Fibroblast of skin of back (primary cell): ENCODE measurements around the gene SMTN.
"Not testable (repeated sequence)": the region's sequence is repeated elsewhere in the genome, so short reads cannot be mapped to it uniquely, and the experiment has no call there.

ENCODE experiments used
- DNase-seq: peaks from one replicate; pipeline ENCODE4 v3.0.0-alpha.2; 2013

Gene SMTN

DNA sequence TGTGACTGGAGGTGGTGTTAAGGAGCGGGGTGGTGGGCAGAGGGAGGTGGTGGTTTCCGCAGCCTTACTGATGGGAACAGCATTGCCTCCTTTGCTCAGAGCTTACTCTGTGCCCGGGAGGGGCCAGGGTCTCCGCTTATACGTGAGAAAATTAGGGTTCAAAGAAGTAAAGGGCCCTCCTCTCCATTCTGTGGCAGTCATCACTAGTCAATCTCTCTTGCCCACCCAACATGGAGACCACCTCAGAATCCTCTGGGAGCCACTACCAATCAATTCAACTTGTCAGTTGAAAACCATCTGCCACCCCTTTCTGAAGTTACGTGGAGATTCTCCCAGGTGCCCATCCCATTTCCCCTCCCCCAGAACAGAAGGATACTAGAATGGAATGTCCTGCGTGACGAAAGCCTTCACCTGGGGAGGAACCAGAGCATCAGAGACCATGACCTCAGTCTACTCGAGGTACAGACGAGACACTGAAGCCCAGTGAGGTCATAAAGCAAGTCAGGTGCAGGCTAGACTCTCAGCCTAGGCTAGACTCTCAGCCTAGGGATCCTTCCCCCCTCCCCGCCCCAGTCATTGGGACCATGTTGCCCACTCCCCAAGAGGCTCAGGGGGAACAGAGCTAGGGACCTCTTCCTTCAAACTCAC lies 24.3 kb downstream of the SMTN start:
- no peak for DNase-seq

DNA sequence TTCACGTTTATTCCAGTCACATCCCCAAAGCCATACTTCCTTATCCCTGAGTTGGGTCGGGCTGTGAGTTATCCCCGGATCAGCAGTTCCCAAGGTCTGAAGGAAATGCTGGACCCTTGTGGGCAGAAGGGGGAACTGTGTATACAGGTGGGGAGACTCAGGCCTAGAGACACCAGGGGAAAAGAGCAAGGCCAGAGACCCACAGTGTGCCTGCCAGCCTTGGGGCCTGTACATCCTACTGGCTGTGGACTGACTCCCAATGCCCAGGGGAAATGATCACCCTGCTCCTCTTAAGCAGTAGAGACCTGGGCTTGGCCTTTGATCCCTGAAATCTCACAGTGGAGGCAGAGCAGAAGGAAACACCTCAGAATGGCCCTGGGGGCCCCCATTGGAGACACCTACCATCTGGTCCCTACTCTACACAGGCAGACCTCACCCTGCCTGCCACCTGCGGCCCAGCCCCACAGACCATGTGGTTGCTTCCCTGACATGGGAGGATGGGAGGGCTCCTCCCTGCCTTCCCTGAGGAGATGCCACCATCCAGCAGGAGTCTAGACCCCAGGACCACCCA lies 25.0 kb downstream of the SMTN start:
- DNase-seq, result peak; percentile 30

DNA sequence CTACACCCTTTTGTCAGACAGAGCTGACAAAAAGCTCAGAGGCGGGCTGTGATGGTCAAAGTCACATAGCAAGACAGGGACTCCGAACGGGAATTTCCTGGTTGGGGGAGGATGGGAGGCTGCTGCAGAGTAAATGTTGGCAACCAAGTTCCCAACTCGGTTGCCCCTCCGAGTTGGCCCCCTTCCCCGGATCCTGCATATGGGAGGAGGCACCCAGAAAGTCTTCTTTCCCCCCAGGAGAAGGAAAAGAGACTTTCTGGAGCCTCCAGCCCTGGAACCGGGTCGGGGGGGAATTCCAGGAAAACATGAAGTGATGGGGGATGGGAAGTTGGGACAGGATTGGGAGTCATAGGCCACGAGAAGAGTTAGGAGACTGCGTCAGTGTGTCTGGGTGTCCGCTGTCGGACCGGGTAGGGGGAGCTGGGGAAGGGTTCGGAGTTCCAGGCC lies 25.6 kb downstream of the SMTN start:
- DNase-seq, result peak; percentile 49

DNA sequence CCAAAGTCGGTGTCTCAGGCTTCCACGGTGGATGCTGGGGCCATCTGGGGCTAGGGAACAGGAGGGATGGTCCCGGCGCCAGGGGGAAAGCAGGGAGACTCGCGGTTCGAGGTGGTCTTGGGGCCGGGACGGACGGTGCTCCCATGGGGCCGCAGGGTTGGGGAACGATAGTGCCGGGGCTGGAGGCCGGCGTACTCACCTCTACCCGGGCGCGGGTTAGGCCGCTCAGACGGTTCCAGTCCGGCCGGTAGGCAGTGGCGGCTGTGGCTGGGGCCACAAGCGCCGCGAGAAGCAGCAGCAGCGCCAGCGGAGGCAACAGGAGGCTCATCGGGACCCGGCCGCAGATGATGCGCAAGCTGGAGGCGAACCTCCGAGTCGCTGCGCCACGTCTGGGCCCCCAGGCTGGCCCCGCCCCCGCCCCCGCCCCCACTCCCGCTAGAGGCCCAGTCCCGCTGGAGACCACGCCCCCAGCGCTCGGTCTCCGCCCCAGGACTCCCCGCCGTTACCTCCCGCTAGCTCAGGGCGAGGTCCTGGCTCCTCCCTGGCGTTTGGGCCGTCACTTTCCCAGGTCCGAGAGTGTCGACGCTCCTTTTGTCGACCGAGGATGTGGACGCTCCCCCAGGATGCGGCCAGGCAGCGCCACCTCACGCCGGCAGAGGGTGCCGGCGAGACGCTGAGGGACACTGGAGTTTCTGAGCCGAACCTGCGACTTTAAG lies 26.2 kb downstream of the SMTN start, which contains the start of gene SELENOM:
SELENOM (minus strand) TSS at position 391 of the 716 bp plus-strand sequence; CDS start at position 328, 63 bp downstream.
- peak; percentile 99 for DNase-seq

DNA sequence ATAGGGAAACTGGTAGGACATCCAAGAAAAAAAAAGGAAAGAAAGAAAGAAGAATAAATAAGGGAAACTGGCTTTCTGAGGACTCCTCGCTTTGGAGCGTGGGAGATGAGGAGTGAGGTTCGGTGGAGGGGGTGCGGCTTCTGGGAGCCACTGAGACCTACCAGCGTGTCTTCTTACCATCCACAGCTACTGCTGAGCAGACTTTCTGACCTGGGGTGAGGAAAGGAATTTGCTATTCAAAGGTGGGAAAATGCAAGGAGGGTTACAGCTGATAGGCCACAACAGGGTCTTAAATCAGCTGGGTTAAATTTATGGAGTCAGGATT lies 26.7 kb downstream of the SMTN start:
- DNase-seq, result no peak

DNA sequence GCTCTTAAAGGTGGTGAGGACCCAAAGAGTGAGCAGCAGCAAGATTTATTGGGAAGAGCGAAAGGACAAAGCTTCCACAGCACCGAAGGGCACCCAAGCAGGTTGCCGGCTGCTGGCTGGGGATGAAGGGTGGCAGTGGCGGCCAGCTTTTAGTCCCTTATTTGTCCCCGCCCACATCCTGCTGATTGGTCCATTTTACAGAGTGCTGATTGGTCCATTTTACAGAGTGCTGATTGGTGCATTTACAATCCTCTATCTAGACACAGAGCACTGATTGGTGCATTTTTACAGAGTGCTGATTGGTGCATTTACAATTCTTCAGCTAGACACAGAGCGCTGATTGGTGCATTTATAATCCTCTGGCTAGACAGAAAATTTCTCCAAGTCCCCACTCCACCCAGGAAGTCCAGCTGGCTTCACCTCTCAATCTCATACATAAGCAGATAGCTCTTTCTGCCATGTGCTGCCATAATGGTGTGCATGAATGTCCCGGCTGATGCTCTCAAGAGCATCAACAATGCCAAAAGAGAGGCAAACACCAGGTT lies 31.5 kb downstream of the SMTN start:
- DNase-seq, result not testable (repeated sequence)

DNA sequence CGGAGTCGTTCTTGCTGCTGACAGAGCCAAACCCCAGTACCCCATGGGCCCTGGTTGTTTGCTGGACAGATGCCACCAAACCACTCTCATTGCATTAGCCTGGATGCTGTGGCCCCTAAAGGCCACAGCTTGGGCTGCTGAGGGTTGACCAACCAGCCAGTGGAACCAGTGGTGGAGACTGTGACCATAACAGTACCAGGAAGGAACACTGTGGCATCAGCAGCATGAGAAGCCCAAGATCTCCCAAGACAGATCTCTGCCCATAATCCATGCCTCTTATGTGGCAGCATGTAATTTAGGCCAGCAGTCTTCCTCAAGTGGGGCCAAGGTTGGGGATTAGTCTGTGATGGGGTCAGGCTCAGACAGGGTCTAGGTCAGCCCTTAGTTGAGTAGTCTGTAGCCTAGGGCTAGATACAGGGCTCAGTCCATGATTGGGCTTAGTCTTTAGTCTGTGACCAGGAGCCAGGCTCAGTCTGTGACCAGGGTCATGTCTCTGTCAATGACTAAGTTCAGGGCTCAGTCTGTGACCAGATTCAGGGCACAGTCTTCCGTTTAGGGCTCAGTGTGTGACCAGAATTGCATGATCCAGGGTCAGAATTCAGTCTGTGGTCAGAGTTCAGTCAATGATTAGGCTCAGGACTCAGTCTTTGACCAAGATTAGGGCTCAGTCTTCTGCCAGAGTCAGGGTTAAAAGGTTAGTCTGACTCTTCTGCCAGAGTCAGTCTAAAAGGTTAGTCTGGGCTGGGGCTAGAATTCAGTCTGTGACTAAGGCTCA lies 37.1 kb downstream of the SMTN start:
- DNase-seq, result no peak

DNA sequence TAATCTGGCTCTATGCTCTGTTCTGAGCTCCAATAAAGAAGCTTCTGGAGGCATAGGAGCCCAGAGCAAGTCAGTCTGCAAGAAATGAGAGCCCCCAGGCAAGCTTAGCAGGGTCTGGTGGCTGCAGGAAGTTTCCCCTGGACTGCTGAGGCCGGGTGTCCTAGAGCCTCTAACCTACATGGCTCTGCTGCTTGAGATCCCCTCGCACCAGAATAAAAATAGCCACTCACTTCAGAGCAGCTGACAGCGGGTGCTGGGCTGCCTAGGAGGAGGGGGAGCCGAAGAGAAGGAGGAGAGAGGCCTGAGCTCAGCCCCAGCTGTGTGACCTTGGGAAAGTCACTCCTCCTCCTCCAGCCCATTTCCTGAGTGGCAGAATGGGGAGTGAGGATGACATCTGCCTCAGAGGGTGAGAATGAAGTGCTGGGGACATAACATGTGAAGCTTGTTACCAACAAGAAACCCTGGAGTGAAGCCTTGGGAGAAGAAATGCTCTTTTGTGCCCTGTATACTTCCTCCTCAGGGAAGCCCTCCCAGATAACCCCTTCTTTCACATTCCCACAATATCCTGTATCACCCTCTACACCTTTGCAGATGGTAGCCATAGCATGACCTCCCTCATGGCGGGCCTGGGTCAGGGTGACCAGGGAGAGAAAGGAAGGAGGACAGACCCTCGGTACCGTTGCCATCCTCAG lies 38.1 kb downstream of the SMTN start:
- no peak for DNase-seq

DNA sequence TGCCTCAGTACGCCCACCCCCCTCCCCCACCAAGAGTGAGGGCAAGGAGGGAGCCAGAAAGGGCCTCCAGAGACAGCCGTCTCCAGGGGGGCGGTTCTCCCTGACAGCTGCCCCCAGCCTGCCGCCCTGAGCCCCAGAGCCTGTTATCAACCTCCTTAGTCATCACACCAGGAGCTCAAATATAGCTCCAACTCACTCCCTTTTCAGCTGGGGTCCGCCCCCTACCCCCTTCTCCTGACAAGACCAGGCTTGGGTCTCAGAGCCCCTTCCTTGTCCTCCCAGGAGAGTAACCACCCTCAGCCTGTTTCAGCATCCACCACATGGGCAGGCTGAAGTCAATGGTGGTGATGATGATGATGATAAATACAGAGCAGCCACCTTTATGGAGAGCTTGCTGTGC lies 39.1 kb downstream of the SMTN start:
- no peak for DNase-seq

DNA sequence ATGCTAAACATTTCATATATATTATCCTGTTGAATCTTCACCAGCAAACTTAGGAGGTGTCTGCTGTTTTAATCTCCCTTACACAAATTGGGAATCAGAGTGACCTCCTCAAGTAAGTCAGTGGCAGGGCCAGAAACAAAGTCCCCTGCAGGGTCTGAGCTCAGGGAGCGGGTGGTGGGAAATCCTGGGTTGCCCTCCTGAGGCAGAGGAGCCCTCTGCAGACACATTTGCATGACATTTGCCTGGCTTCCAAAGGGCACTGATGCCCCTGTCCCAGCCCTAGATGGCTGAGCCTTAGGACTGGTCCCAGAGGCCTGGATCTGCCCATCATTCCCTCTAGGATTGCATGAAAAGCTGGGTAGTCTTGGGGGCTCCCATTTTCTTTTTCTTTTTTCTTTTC lies 39.5 kb downstream of the SMTN start:
- DNase-seq, result no peak

DNA sequence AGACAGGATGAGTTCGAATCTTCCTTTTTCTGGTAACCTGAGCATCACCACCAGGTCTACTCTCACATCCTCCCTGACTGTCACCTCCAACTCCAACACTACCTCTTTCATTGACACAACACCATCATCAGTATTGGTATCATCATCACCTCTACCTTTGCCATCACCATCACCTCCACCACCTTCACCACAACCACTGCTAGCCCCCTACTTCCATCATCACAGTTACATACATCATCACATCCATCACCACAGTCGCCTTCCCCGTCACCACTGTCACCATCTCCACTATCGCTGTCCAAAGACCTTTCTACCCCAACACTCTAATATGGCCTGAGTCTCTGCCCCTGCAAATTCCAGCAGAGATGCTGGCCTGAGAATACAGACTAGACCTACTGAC lies 40.3 kb downstream of the SMTN start:
- DNase-seq, result no peak

DNA sequence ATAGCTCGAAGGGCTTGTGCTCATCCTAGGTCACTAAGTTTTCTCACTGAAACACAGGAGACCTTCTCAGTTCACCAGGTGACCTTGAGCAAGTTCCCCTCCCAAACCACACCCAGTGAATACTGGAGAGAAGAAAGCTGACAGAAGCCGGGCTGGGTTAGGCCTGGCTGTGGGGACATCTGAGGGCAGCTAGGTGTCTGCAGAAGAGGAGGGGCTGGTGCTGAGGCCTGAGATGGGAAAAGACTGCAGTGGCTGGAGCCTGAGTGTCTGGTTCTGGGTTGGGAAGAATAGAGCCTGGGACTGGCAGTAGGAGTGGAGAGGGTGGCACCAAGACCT lies 41.0 kb downstream of the SMTN start:
- DNase-seq, result no peak

DNA sequence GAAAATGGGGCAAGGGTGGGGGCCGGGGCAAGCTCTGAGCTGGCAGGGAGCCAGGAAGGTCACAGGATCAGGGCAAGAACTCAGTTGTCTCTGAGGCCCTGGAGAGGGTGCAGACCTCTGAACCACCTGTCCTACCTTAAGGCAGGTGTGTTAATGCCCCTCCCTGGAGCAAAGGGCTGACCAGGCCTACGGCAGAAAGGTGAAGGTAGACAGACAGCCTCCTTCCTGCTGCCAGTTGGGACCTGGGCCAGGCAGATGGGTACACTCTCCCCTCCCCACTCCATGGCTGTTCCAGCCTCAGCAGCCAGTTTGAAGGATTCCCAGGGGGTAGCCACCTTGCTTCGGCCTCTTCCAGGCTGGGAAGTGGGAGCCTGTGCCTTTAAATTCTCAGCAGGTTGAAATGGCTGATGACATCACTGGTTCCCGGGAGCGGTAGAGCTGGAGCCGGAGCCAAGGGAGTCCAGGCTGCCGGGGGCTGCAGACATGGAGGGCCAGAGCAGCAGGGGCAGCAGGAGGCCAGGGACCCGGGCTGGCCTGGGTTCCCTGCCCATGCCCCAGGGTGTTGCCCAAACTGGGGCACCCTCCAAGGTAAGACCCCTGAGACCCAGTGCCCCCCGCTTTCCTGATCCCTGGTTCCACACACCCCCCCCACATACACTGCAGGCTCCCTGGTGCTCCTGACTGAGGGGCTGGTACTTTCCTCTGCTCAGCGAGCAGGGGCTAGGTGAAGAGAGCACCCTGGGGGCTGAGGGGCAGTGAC lies 41.6 kb downstream of the SMTN start, which contains the start of gene INPP5J:
INPP5J (plus strand) TSS at position 435 of the 760 bp plus-strand sequence; CDS start at position 484, 49 bp downstream.
- DNase-seq, result peak; percentile 63

DNA sequence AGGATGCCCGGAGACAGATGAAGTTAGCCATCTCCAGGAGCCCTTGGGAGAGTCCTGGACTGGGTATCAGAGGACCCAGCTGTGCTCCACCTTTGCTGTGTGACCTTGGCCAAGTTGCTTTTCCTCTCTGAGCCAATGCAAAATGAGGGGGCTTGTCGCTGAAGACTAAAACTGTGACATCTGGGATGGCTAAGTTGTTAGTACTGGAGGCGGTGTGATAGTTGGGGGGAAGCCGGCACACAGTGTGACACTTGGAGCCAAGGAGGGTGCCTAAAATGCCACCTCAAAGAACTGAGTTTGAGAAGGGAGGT lies 42.1 kb downstream of the SMTN start:
- DNase-seq, result no peak

DNA sequence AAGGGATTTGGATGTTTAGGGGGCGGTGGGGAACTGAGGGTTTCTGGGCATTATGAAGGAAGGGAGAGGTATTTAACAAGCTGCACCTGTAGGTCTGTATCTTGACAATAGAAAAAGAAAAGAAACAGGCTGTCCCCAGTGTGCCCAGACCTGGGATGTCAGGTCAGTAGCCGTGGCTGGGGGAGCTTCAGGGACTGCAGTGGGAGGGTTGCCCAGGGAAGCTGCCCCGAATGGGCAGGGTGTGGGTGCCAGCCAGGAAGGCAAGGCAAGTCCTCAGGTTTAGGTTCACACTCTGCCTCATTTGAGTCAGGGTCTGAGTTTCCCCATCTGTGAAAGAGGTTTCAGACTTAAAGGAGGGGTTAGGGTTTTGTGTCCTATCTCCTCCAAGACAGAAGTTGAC lies 43.2 kb downstream of the SMTN start:
- DNase-seq, result no peak

DNA sequence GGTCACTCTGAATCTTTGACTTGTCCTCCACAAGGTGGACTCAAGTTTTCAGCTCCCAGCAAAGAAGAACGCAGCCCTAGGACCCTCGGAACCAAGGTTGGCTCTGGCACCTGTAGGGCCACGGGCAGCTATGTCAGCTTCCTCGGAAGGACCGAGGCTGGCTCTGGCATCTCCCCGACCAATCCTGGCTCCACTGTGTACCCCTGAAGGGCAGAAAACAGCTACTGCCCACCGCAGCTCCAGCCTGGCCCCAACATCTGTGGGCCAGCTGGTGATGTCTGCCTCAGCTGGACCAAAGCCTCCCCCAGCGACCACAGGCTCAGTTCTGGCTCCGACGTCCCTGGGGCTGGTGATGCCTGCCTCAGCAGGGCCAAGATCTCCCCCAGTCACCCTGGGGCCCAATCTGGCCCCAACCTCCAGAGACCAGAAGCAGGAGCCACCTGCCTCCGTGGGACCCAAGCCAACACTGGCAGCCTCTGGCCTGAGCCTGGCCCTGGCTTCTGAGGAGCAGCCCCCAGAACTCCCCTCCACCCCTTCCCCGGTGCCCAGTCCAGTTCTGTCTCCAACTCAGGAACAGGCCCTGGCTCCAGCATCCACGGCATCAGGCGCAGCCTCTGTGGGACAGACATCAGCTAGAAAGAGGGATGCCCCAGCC lies 43.8 kb downstream of the SMTN start:
- DNase-seq, result no peak

DNA sequence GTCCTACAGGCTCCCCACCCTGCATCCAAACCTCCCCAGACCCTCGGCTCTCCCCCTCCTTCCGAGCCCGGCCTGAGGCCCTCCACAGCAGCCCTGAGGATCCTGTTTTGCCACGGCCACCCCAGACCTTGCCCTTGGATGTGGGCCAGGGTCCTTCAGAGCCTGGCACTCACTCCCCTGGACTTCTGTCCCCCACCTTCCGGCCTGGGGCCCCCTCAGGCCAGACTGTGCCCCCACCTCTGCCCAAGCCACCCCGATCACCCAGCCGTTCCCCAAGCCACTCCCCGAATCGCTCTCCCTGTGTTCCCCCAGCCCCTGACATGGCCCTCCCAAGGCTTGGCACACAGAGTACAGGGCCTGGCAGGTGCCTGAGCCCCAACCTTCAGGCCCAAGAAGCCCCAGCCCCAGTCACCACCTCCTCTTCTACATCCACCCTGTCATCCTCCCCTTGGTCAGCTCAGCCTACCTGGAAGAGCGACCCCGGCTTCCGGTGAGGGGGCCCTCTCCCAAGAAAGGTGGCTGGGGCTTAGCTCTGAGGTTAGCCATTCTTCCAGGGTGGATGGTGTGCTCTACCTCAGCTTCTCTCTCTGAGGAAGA lies 44.5 kb downstream of the SMTN start:
- no peak for DNase-seq

DNA sequence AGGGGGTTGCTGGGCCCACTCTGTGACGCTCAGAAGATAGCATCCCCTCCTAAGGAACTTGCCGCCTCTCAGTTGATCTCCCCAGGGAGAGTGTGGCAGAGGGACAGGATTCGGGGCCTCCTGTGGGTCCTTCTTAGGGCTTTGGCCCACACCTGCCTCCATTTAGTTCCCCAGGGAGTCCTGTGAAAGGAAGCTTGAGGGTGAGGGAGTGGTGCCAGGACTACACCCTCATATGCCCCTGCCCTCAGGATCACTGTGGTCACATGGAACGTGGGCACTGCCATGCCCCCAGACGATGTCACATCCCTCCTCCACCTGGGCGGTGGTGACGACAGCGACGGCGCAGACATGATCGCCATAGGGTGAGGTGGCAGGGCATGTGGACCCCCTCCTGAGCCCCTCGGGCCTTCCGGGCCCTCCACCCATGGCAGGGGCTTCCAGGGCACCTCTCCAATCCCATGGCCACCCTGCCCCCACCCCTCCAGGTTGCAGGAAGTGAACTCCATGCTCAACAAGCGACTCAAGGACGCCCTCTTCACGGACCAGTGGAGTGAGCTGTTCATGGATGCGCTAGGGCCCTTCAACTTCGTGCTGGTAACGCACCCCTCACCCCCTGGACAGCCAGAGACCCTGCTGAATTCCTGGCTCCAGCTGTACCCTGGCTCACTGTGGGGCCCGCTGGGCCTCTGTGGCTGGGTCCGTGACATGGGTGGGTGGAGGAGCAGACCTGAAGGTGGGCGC lies 45.2 kb downstream of the SMTN start:
- DNase-seq, result no peak

DNA sequence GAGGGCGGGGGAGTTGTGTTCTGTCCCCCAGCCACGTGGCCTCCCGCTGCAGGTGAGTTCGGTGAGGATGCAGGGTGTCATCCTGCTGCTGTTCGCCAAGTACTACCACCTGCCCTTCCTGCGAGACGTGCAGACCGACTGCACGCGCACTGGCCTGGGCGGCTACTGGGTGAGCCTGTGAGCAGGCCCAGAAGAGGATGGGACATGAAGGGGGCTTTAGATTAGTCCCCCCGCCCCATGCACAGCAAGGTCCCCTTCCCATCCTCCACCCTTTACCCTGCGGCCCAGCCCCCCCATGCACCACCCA lies 45.7 kb downstream of the SMTN start:
- DNase-seq, result no peak

DNA sequence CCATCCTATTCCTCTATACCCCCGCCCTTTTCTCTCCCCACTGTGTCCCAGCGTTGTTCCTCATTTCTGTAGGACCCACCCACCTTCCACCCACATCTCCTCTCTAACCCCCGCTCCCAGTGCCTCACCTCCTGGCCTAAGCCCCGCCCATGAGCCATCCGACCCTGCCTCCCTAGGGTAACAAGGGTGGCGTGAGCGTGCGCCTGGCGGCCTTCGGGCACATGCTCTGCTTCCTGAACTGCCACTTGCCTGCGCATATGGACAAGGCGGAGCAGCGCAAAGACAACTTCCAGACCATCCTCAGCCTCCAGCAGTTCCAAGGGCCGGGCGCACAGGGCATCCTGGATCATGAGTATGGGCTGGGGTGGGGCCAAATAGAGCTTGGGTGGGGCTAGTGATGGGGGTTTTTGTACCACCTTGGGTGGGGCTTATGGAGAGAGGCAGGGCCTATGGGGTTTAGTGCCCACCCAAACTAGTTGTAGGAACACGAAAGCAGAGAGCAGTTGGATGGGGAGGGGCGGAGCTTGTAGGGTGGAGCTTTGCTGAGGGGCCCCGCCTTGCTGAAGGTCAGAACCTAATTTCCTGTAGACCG lies 46.2 kb downstream of the SMTN start:
- no peak for DNase-seq
